Measurements from ENCODE around the gene CKS1B.
A peak's percentile ranks its signal among the peaks of the same experiment; 100 is the strongest.

Gene CKS1B

GRCh38 chr1:154945962-154946850 is 28.3 kb upstream of the CKS1B start:
- DNase-seq: no peak

- no peak for DNase-seq
Observed at GRCh38 chr1:154948079-154948478, 26.4 kb upstream of the CKS1B start.

GRCh38 chr1:154951901-154952657 is 22.4 kb upstream of the CKS1B start:
- DNase-seq: no peak

GRCh38 chr1:154952664-154953063 is 21.8 kb upstream of the CKS1B start:
- DNase-seq: no peak

- no peak for DNase-seq
Observed at GRCh38 chr1:154953611-154954038, 20.9 kb upstream of the CKS1B start.

- DNase-seq: no peak
Observed at GRCh38 chr1:154954541-154954940, 19.9 kb upstream of the CKS1B start.

GRCh38 chr1:154955039-154955717 is 19.3 kb upstream of the CKS1B start:
- peak; percentile 71 for DNase-seq

- DNase-seq: peak; percentile 82
Observed at GRCh38 chr1:154955718-154956543, 18.6 kb upstream of the CKS1B start, which contains the start of gene PBXIP1. PBXIP1 (minus strand) TSS chr1:154956099; CDS start chr1:154953721, 2,378 bp downstream.

GRCh38 chr1:154956544-154956941 is 17.9 kb upstream of the CKS1B start:
- no peak for DNase-seq

- DNase-seq: no peak
Observed at GRCh38 chr1:154957091-154957657, 17.3 kb upstream of the CKS1B start.

- no peak for DNase-seq
Observed at GRCh38 chr1:154958036-154958435, 16.4 kb upstream of the CKS1B start.

GRCh38 chr1:154958681-154959425 is 15.6 kb upstream of the CKS1B start:
- DNase-seq: no peak

GRCh38 chr1:154959426-154959780 is 15.1 kb upstream of the CKS1B start:
- no peak for DNase-seq

GRCh38 chr1:154960446-154961136 is 13.9 kb upstream of the CKS1B start:
- no peak for DNase-seq

- peak; percentile 64 for DNase-seq
Observed at GRCh38 chr1:154961207-154962155, 13.0 kb upstream of the CKS1B start, which contains the start of gene PYGO2. PYGO2 (minus strand) TSS chr1:154961782; CDS start chr1:154961576, 206 bp downstream.

- DNase-seq: no peak
Observed at GRCh38 chr1:154962156-154962749, 12.2 kb upstream of the CKS1B start.

- DNase-seq: no peak
Observed at GRCh38 chr1:154962795-154963330, 11.6 kb upstream of the CKS1B start.

- no peak for DNase-seq
Observed at GRCh38 chr1:154963643-154964042, 10.8 kb upstream of the CKS1B start.

GRCh38 chr1:154964359-154964758 is 10.1 kb upstream of the CKS1B start:
- no peak for DNase-seq

Measured in COR-L47 (cell line).